ENCODE data around the gene ADGRG2.

DNA sequence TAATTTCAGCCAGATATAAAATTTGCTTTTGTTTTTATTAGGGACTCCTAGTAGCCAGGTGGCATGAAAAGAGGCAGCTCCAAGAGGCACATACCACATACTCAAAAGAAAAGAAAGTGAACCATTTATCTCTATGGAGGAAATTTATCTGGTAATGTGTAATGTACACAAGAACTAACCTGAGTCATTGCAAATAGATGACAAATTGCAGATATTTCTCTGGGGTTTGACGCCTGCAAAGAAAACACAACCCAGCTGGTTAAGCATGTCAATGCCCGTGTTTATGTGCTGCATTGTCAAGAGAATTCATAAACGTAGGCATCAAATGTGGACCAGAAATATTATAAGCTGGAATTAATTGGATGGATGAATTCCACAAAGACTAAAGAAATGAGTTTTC is 91.5 kb downstream of the ADGRG2 start:
- TF ChIP-seq MEIS1 (CRISPR knock-in tag; IDR thresholded peaks at IDR 0.05; ENCODE audit: borderline replicate concordance) (no peak), ZNF138 (tag by site-specific recombination; IDR thresholded peaks at IDR 0.05; ENCODE audit: borderline replicate concordance) (no peak), ZNF274 (IDR thresholded peaks at IDR 0.05; ENCODE audit: low read length) (no peak), ZNF274 (tag by site-specific recombination; IDR thresholded peaks at IDR 0.05; ENCODE audit: borderline replicate concordance) (no peak)

Measured in HEK293 (cell line).